Measurements from ENCODE around the gene RPS16. TPM values are rescaled to one million over a fixed set of nuclear protein-coding genes. Genes with fewer than 3 reads are reported as not detected.
A peak's percentile ranks its signal among the peaks of the same experiment; 100 is the strongest.

The RPS16 gene
- total RNA-seq, 2 donors from 2014 or later, result 1,698 to 1,720 TPM

DNA sequence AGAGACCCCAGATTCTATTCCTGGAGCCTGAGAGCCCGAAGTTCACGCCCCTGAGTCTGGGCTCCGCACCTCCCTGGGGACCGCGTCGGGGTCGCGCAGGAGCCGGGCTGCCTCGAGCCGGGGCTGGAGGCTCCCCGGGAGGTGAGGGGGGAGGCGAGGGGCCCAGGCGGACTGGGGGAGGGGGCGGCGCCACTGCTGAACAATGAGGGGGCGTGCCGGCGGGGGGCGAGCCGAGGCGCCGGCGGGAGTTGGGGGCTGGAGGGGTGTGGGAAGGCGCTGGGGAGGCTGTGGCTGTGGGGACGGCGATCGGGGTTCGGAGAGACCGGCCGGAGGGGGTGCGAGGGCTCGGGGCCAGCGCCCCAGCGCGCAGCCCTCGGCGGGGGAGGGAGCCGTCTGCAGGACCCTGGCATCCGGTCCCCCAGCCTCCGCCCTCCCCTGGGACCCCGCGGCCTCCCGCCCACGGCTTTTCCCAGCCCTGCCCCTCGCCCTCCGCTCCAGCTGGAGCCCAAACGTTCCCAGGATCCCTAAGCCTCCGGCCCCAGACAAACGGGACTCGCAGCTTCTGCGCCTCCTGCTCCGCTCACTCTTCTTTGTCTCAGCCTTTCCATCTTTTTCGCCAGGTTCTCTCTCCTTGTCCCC is 22.4 kb downstream of the RPS16 start:
- H3K36me3 ChIP-seq, result peaks cover under 1% of the 10 kb centered on the region
- H3K4me1 ChIP-seq, result peaks cover 13% of the 10 kb centered on the region
- H3K27me3 ChIP-seq, result peaks cover 15% of the 10 kb centered on the region
- peak; percentile 56 for DNase-seq
- H3K27ac ChIP-seq, result peak overlapping the region; percentile 89
- H3K4me3 ChIP-seq, result peak overlapping the region; percentile 59
- intact Hi-C loops (cut with DNase I), result no loop called here
- H3K9me3 ChIP-seq, result no peaks in the 10 kb centered on the region
- peak overlapping the region; percentile 67 to 81 for H3K9ac ChIP-seq (ENCODE audit: low read depth in 2 of 2, low read length in 2 of 2)
- no peak for TF ChIP-seq CTCF (IDR thresholded peaks at IDR 0.05)

- intact Hi-C loops (cut with DNase I), result no loop called here
- H3K4me1 ChIP-seq, result peaks cover 13% of the 10 kb centered on the region
Measured at GRCh38 chr19:39412867-39413271, 22.9 kb downstream of the RPS16 start.

DNA sequence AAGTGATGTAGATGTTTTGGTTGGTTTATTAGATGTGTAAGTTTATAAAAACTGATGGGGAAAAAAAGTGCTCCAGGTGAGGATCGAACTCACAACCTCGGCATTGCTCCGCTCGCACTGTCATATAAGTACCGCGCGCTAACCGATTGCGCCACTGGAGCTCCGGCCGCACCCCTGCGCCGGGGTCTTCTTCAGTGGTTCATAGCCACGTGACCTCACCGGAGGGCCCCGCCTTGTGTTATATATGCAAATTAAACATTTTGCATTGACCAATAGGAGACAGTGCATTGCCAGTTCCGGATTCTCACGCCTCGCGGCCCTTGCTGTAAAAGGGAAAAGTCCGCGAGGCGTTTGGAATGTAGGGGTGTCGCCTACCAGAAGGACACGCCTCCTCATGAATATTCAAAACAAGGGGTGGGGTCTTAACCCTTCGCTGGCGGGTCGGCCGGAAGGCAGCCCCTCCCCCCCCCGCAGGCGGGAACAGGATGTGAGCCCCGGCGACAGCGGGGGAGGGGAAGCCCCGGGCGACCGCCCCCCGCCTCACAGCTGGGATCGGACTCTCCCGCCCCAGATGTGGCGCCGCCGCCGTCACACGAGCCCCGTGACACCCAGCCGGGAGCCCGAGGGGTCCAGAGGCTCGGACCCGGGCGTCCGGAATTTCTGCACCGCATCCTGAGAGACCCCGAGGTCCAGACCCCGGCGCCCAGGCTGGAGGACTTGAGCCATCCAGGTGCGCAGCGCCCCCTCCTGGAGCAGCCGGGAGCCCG is 23.5 kb downstream of the RPS16 start, which contains the start of gene PLEKHG2:
PLEKHG2 (plus strand) TSS at position 570 of the 767 bp plus-strand sequence. CDS start 1,418 bp downstream, outside the sequence.
- peaks cover 13% of the 10 kb centered on the region for H3K4me1 ChIP-seq

More at GRCh38 chr19:39412867-39413271, 22.9 kb downstream of the RPS16 start:
- DNase-seq, result no peak
- Histone ChIP-seq H3K9me3 (no peaks in the 10 kb centered on the region), H3K27me3 (peaks cover 15% of the 10 kb centered on the region), H3K27ac (peak overlapping the region; percentile 89), H3K9ac (ENCODE audit: low read depth in 2 of 2, low read length in 2 of 2) (peak overlapping the region; percentile 67 to 81), H3K4me3 (peak overlapping the region; percentile 59), H3K36me3 (peaks cover 5% of the 10 kb centered on the region)
- TF ChIP-seq CTCF (IDR thresholded peaks at IDR 0.05), result peak; percentile 11

DNA sequence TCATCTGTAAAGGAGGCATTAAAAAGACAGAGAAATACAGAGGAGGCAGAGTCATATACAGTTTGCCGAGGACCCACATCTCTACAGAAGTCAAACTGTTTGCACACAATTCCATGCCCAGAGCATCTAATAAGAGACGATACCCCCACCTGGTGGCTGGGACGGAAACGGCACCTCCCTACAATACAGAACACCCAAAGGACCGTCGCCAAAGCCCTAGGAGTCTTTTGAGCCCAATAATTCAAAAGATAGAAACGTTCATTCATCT is 24.0 kb downstream of the RPS16 start:
- intact Hi-C loops (cut with DNase I), result no loop called here
- DNase-seq, result peak; percentile 97
- peak overlapping the region; percentile 100 for H3K27ac ChIP-seq
- no peak overlapping the region for H3K4me3 ChIP-seq
- peak overlapping the region in 1 of 2 donors; percentile 98 for H3K9ac ChIP-seq (ENCODE audit: low read depth in 2 of 2, low read length in 2 of 2)
- peaks cover 10% of the 10 kb centered on the region for H3K36me3 ChIP-seq
- H3K9me3 ChIP-seq, result no peaks in the 10 kb centered on the region
- H3K27me3 ChIP-seq, result peaks cover 15% of the 10 kb centered on the region
- TF ChIP-seq CTCF (IDR thresholded peaks at IDR 0.05), result peak; percentile 93
- peaks cover 13% of the 10 kb centered on the region for H3K4me1 ChIP-seq

More for the DNA sequence above, 23.5 kb downstream of the RPS16 start, which contains the start of gene PLEKHG2:
- peak; percentile 82 for TF ChIP-seq CTCF (IDR thresholded peaks at IDR 0.05)
- peak within 1 kb of the TSS; percentile 88 to 98 for H3K9ac ChIP-seq (ENCODE audit: low read depth in 2 of 2, low read length in 2 of 2)
- peak within 1 kb of the TSS; percentile 100 for H3K27ac ChIP-seq
- peak; percentile 95 for DNase-seq
- peak within 1 kb of the TSS; percentile 59 for H3K4me3 ChIP-seq
- H3K9me3 ChIP-seq, result no peaks in the 10 kb centered on the region
- H3K27me3 ChIP-seq, result peaks cover 15% of the 10 kb centered on the region
- intact Hi-C loops (cut with DNase I), result no loop called here
- peaks cover 10% of the 10 kb centered on the region for H3K36me3 ChIP-seq

GRCh38 chr19:39411081-39411831 is 24.5 kb downstream of the RPS16 start:
- H3K9me3 ChIP-seq, result no peaks in the 10 kb centered on the region
- DNase-seq, result peak; percentile 84
- intact Hi-C loops (cut with DNase I), result no loop called here
- TF ChIP-seq CTCF (IDR thresholded peaks at IDR 0.05), result no peak
- peaks cover 15% of the 10 kb centered on the region for H3K27me3 ChIP-seq
- H3K4me3 ChIP-seq, result no peak overlapping the region
- H3K9ac ChIP-seq (ENCODE audit: low read depth in 2 of 2, low read length in 2 of 2), result peak overlapping the region; percentile 88 to 98
- peak overlapping the region; percentile 100 for H3K27ac ChIP-seq
- H3K36me3 ChIP-seq, result peaks cover 10% of the 10 kb centered on the region
- H3K4me1 ChIP-seq, result peaks cover 13% of the 10 kb centered on the region

Measured in colonic mucosa (tissue), 4 donors.